T-helper 2 cell treated with Interferon-gamma antibody and Interleukin-4, amounts not matched to agents 5 μg/mL and 100 μg/mL, for 36 hours (primary cell): ENCODE measurements around the gene PLEKHS1.

Experiments used
- DNase-seq: peaks from one replicate; pipeline ENCODE4 v3.0.0; 2021; ENCODE audit warnings: low spot score
- H3K27ac Mint-ChIP-seq: one replicate; pipeline ENCODE4 v1.8.0; 2021; ENCODE audit warnings: mild to moderate bottlenecking, mixed read lengths
- H3K27me3 Mint-ChIP-seq: one replicate; pipeline ENCODE4 v1.8.0; 2021; ENCODE audit warnings: low read depth, mixed read lengths
- H3K36me3 Mint-ChIP-seq: one replicate; pipeline ENCODE4 v1.8.0; 2021; ENCODE audit warnings: low read depth, mixed read lengths
- H3K4me1 Mint-ChIP-seq: one replicate; pipeline ENCODE4 v1.8.0; 2021; ENCODE audit warnings: low read depth, mixed read lengths
- H3K4me3 Mint-ChIP-seq: one replicate; pipeline ENCODE4 v1.8.0; 2022; ENCODE audit warnings: mild to moderate bottlenecking, moderate library complexity, mixed read lengths
- H3K9me3 Mint-ChIP-seq: one replicate; pipeline ENCODE4 v1.8.0; 2021; ENCODE audit warnings: mixed read lengths

The PLEKHS1 gene

DNA sequence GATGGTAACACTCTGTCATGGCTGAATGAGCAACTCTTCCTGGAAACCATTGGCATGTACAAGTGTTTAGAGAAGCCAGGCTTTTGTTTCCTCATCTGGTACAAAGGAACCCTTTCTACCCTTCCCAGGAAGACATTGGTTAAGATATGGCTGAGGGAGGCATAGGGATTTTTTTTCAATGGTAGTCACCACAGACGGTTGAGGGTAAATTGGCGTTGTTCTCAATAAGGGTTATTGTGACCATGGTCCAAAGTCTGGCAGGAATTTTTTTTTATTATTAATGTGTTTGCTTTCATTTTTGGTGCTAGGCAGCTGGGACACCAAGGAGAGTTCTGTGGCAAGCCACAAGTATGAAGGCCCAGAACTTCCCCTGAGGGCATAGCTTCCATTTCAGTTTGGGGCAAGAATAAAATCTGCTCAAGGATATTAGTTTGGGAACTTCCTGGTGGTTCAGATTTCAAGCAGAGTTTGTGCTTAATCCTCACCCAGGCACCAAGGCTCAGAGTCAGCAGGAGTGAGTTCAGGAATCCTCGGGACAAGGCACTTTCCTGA is at the start of gene PLEKHS1:
Gene PLEKHS1, plus strand, starts transcription at position 502 of the 552 bp plus-strand sequence. CDS start 3,596 bp downstream, outside the sequence.
- H3K9me3 Mint-ChIP-seq: no peaks in the 10 kb centered on the region
- H3K4me1 Mint-ChIP-seq: no peaks in the 10 kb centered on the region
- H3K27me3 Mint-ChIP-seq: peaks cover 12% of the 10 kb centered on the region
- no peaks in the 10 kb centered on the region for H3K36me3 Mint-ChIP-seq
- H3K27ac Mint-ChIP-seq: no peak within 1 kb of the TSS
- no peak for DNase-seq
- H3K4me3 Mint-ChIP-seq: no peak within 1 kb of the TSS

DNA sequence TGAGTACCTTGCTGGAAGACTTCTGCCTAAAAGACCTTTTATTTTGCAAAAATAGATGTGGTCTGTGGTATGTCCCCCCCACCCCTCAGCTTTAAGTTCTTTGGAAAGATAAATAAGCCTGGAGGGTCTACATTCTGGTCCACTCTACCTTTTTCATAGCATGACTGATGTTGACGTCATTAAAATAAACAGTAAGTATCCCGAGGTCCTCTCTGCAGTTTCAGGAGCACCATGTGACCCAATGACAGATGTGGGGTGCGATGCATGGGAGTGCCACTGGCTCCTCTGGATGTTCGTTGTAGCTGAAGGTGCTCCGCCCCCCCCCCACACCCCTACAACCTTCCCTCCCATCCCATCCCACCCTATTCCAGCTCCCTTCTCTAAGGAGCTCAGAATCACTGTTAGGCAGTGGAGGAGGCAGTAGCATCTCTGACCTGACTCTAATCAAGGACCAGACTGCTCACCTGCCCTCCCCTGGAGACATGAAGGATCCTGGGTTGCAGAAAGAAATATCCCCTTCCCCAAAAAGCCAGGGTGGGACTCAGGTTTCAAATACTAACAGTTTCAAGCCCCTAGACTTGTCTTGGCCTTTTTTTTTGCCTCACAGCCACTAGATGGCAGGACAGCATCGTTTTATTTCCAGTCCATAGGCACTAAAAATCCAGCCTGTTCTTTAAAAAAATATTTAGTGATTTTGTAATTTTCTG is 46.7 kb upstream of the PLEKHS1 start:
- no peaks in the 10 kb centered on the region for H3K27me3 Mint-ChIP-seq
- H3K9me3 Mint-ChIP-seq: no peaks in the 10 kb centered on the region
- H3K4me1 Mint-ChIP-seq: peaks cover 20% of the 10 kb centered on the region
- H3K27ac Mint-ChIP-seq: no peak overlapping the region
- peaks cover 15% of the 10 kb centered on the region for H3K36me3 Mint-ChIP-seq
- H3K4me3 Mint-ChIP-seq: no peak overlapping the region
- DNase-seq: no peak

DNA sequence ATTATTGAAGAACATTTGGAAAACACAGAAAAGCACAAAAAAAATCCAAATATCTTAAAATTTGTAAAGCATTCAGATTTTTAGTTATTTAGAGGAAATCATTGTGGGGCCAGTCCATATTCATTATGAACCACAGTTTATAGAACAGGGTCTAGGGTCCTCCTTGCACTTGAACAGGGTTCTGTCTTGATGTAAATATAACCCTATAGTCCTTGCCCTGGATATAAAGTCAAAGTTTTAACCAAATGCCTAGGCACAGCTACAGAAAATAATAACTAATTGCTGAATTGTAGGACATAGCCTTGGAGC is 46.2 kb upstream of the PLEKHS1 start:
- H3K4me1 Mint-ChIP-seq: peaks cover 20% of the 10 kb centered on the region
- no peak overlapping the region for H3K4me3 Mint-ChIP-seq
- H3K27me3 Mint-ChIP-seq: no peaks in the 10 kb centered on the region
- H3K9me3 Mint-ChIP-seq: no peaks in the 10 kb centered on the region
- DNase-seq: no peak
- no peak overlapping the region for H3K27ac Mint-ChIP-seq
- H3K36me3 Mint-ChIP-seq: peaks cover 18% of the 10 kb centered on the region

DNA sequence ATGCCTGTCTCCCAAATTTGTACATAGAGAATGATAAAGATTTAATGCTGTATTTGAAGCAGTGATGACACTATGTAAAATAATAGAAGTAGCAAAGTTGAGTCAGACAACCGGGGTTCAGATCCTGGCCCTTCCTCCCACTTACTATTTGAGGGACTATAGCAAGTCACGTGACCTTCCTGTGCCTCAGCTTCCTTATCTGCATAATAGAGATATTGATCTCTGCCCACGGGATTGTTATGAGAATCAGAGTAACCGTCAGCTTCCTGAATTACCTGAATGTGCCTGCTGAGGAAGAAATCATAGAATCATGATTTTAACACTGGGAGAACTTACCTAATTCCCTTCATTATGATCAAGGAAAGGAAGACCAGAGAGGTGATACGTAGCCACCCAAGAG is 44.9 kb upstream of the PLEKHS1 start:
- Mint-ChIP-seq H3K9me3 (no peaks in the 10 kb centered on the region), H3K27me3 (no peaks in the 10 kb centered on the region), H3K36me3 (peaks cover 8% of the 10 kb centered on the region), H3K4me1 (peaks cover 20% of the 10 kb centered on the region), H3K4me3 (no peak overlapping the region), H3K27ac (no peak overlapping the region)
- no peak for DNase-seq

DNA sequence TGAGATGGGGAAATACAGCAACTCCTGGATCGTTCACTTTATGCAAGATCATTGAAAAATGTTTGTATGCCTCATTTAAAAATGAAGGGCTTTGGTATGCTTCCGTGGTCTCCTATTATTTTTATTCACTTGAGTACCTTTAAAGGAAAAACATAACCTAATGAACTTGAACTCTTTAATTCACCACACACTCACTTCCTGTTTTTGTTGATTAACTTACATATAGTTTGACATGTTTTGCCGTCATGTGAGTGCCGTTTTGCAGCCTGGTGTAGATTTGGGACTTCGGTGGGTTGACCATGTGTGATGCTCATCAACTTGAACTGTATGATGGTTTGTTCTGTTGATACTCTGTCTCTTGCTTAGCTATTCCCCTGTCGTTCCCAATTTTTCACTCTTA is 42.8 kb upstream of the PLEKHS1 start:
- no peak for DNase-seq
- Mint-ChIP-seq H3K9me3 (no peaks in the 10 kb centered on the region), H3K4me1 (peaks cover 20% of the 10 kb centered on the region), H3K27ac (no peak overlapping the region), H3K27me3 (no peaks in the 10 kb centered on the region), H3K36me3 (peaks cover 6% of the 10 kb centered on the region), H3K4me3 (no peak overlapping the region)

DNA sequence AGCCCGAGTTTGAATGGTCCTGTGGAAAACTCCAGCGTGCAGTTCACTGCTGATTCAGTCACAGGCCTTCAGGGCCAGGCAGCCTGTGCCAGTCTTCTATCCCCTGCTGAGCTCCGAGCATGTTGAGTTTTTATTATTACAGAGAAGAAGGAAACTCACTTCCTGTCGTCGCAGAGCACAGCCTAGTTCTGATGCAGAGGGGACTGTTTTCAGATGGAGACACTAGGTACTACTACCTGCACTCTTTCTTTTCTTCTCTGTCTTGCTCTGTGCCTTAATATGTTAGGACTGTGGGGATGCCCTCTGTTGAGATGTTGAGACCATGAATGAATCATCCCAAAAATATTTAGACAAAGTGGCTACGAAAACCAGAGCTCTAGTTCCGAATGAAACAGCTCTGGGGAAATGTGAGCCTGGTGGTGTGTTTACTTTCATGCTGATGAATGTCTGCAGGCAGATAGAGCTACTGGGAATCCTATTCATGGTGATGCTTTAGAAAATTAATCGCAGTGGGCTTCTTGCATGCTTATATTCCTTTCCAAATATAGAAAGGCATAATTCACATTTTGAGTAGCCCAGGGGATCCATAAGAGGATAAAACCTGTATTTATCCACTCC is 42.2 kb upstream of the PLEKHS1 start:
- peaks cover 6% of the 10 kb centered on the region for H3K36me3 Mint-ChIP-seq
- H3K4me1 Mint-ChIP-seq: peaks cover 20% of the 10 kb centered on the region
- H3K27ac Mint-ChIP-seq: no peak overlapping the region
- H3K27me3 Mint-ChIP-seq: no peaks in the 10 kb centered on the region
- no peak for DNase-seq
- no peak overlapping the region for H3K4me3 Mint-ChIP-seq
- no peaks in the 10 kb centered on the region for H3K9me3 Mint-ChIP-seq

DNA sequence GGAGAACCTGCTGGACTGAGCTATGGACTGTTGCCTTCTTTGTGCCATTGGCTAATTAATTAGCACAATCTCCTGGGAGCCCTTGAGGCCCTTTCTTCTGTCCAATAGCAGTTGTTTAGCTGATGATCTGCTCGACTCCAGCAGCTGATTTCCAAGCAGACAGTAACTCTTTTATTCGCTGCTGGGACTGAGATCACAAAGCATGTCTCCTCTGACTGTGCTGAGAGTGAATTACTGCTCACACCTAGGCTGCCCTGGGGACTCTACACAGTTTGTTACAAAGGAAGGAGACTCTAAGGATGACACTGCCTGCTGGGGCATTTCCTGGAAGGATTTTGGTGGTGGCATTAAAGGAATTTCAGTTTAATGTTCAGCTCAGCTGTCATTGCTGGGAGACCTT is 40.3 kb upstream of the PLEKHS1 start:
- peaks cover 20% of the 10 kb centered on the region for H3K4me1 Mint-ChIP-seq
- DNase-seq: no peak

DNA sequence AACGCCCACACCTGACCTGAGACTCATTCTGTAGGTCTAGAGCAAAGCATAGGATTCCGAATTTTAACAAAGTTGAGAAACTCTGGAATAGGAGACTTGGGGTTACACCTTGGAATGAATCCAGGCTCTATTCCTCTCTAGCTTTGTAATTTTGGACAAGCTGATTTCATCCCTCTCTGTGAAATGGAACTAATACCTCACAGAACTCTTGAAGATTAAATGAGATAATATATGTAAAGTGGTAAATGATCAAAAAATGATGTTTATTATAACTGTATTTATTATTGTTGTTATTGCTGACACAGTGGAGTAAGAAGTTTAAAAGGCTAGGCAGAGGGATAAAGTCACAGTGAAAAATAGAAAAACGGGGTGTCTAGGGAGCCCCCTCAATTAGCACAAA is 39.5 kb upstream of the PLEKHS1 start:
- no peaks in the 10 kb centered on the region for H3K27me3 Mint-ChIP-seq
- H3K4me3 Mint-ChIP-seq: no peak overlapping the region
- H3K9me3 Mint-ChIP-seq: no peaks in the 10 kb centered on the region
- no peak overlapping the region for H3K27ac Mint-ChIP-seq
- peaks cover 9% of the 10 kb centered on the region for H3K36me3 Mint-ChIP-seq
- DNase-seq: no peak
- peaks cover 19% of the 10 kb centered on the region for H3K4me1 Mint-ChIP-seq

More for the DNA sequence above, 40.3 kb upstream of the PLEKHS1 start:
- Mint-ChIP-seq H3K36me3 (peaks cover 9% of the 10 kb centered on the region), H3K27ac (no peak overlapping the region), H3K27me3 (no peaks in the 10 kb centered on the region), H3K9me3 (no peaks in the 10 kb centered on the region), H3K4me3 (no peak overlapping the region)

DNA sequence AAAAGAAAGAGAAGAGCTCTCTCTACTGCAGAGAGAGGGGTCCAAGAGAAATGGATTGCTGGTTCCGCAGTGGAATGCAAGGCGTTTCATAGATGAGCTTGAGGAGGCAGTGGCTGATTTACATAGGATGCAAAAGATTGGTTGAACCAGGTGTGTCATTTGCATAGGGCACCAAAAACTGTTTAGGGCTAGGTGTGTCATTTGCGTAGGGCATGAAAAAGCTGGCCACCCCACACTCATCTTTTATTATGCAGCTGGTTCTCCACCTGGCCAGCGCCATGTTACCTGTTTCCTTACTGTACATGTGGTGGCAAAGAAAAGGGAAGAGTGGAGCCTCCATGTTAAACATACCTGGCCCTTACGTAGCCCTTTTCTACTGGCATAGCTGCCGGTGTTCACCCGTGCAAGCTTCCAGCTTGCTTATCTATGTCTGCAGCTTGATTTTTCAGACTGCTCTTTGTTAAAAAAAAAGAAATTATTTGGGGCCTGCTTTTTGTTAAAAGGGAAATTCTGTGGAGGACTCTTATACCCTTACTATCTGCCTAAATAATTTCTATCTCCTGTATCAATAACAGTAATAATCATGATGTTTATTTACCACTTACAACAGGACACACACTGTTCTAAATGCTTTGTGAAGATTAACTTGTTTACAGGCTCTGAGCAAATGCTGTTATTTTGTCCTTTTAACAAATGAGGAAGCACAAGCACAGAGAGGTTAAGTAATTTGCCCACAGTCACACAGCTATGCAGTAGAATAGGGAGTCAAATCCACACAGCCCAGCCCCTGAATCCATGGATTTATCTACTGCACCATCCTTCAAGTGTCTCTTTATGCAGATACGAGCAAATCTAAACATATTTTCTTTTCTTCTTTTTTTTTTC is 38.5 kb upstream of the PLEKHS1 start:
- H3K27me3 Mint-ChIP-seq: no peaks in the 10 kb centered on the region
- H3K4me1 Mint-ChIP-seq: peaks cover 15% of the 10 kb centered on the region
- no peaks in the 10 kb centered on the region for H3K9me3 Mint-ChIP-seq
- H3K36me3 Mint-ChIP-seq: peaks cover 11% of the 10 kb centered on the region
- no peak for DNase-seq
- H3K27ac Mint-ChIP-seq: no peak overlapping the region
- no peak overlapping the region for H3K4me3 Mint-ChIP-seq

DNA sequence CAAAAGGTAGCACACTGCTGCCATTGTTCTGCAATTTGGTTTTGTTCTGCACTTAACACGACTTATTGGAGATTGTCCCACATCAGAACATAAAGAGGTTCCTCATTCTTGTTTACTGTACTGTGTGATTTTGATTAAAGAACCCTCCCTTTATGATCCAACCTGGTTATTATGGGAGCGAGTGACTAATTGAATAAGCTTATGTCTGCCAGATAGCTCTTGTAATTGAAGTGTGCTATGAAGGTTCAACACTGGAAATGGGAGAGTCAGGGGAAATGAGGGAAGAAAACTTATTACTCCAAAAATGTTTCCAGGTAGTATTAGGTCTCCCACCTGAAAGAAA is 37.9 kb upstream of the PLEKHS1 start:
- Mint-ChIP-seq H3K4me1 (peaks cover 15% of the 10 kb centered on the region), H3K27ac (no peak overlapping the region), H3K36me3 (peaks cover 14% of the 10 kb centered on the region), H3K4me3 (no peak overlapping the region), H3K27me3 (no peaks in the 10 kb centered on the region), H3K9me3 (no peaks in the 10 kb centered on the region)
- DNase-seq: no peak

DNA sequence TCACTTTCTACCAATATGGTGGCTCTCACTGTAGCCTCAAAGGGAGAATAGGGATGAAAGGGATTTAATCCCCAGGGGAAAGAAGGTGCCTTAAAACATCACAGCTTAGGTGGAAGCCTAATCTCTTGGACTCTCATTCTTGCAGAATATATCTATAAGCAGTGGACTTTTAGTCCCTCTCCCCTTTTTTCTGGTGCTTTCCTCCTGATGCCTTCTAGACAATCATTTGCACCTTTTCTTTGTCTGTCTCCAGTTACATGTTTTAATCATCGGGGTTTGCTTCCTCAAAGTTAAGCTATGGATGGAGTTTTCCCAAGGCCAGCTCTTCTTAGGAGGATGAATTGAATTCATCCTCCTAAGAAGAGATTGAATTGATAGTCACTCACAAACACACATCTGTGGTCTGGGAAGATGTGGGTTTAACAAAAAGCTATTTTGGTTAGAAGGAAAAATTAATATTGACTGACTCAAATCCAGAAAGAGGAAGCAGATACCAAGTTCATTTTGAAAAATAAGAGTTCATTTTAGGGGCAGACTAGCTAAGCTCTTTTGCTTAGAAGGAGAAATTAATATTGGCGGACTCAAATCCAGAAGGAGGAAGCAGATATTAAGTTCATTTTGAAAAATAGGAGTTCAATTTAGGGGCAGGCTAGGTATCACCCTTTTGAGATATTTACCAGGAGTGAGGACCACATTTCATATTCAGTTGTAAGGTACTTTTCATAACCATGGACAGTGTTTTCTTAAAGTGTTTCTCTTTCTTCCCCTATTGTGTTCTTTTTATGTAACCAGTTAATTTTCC is 35.2 kb upstream of the PLEKHS1 start:
- H3K4me3 Mint-ChIP-seq: no peak overlapping the region
- H3K9me3 Mint-ChIP-seq: no peaks in the 10 kb centered on the region
- no peak overlapping the region for H3K27ac Mint-ChIP-seq
- peaks cover 18% of the 10 kb centered on the region for H3K36me3 Mint-ChIP-seq
- DNase-seq: no peak
- peaks cover 6% of the 10 kb centered on the region for H3K4me1 Mint-ChIP-seq
- no peaks in the 10 kb centered on the region for H3K27me3 Mint-ChIP-seq

DNA sequence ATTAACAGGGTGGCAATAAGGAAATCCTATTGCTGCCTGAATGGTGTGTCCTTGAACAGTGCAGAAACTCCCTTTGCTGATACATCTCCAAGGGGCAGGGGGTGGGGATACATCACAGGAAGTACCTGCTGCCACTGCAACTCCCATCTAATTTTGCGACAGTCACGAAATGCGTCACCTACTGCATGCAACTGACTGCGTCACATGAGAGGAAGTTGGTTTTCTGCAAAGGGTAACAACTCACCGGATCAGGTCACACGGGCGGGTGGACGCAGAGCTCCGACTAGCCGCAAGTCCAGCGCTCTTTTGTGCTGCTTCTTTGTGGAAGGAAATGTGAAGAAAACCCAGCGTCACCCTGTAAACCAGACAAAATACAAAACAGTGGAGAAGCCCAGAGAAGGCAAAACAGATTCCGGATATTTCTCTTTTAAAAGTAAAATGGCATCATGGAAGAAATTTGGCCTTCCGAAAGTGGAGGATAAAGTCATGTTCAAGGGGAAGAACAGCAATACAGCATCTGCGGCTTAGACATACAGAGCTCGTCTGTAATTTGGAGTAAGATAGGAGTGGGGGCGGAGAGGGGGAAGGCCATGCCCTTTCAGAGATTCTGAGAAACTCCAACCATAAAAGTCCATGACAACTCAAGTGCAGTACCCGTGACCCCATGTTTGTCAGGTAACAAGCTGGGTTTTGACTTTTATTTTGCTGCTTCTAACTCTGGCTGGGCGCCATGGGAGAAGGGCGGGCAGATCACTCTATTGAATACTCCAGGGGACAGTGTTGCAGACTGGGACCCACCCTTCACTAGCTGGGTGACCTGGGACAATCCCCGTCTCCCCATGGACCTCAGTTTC is 32.3 kb upstream of the PLEKHS1 start:
- DNase-seq: no peak
- Mint-ChIP-seq H3K9me3 (no peaks in the 10 kb centered on the region), H3K4me3 (no peak overlapping the region), H3K4me1 (peaks cover 6% of the 10 kb centered on the region), H3K27me3 (no peaks in the 10 kb centered on the region), H3K27ac (no peak overlapping the region), H3K36me3 (peaks cover 31% of the 10 kb centered on the region)

DNA sequence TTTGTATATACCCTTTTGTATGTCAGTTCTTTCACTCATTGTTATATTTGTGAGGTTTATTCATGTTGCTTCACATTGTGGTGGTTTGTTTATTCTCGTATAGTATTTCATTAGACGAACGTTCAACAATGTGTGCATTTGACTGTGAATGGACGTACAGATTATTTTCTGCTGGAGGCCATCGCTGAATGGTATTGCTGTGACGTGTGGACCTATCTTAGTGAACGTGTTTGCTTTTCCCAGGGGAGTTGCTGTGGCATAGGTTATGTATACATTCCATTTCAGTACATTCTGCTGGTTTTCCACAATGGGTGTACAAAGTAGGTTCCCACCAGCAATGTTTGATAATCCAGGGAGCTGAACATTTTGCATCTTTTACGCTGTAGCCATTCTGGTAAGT is 31.1 kb upstream of the PLEKHS1 start:
- Mint-ChIP-seq H3K4me3 (no peak overlapping the region), H3K36me3 (peaks cover 39% of the 10 kb centered on the region), H3K4me1 (peaks cover 6% of the 10 kb centered on the region), H3K27me3 (no peaks in the 10 kb centered on the region), H3K9me3 (no peaks in the 10 kb centered on the region), H3K27ac (no peak overlapping the region)
- no peak for DNase-seq
